Liver (tissue), 3 donors: ENCODE data around the gene FAM3B.

ENCODE experiments used
- FOXA1 ChIP-seq: IDR thresholded peaks from 2 replicates; pipeline ENCODE4 v1.6.1; 2016; ENCODE audit warnings: antibody characterized with exemption
- HNF4A ChIP-seq, 2 donors: conservative IDR thresholded peaks; 2 replicates each; pipeline ENCODE4 v1.6.1; 2016; ENCODE audit warnings: antibody characterized with exemption in 2 of 2, mild to moderate bottlenecking in 2 of 2
- JUND ChIP-seq, 2 donors: IDR thresholded peaks; 2 replicates each; pipeline ENCODE4 v1.6.1; 2016; ENCODE audit warnings: antibody characterized with exemption in 2 of 2
- RAD21 ChIP-seq, 2 donors: IDR thresholded peaks; 2 replicates each; pipeline ENCODE4 v1.6.1; 2016; ENCODE audit warnings: antibody characterized with exemption in 2 of 2, mild to moderate bottlenecking in 2 of 2
- SP1 ChIP-seq: IDR thresholded peaks from 2 replicates; pipeline ENCODE4 v1.6.1; 2018; ENCODE audit warnings: antibody characterized with exemption, mild to moderate bottlenecking
- TAF1 ChIP-seq: conservative IDR thresholded peaks from 2 replicates; pipeline ENCODE4 v1.6.1; 2016; ENCODE audit warnings: antibody characterized with exemption, mild to moderate bottlenecking
- YY1 ChIP-seq: IDR thresholded peaks from 2 replicates; pipeline ENCODE4 v1.6.1; 2016; ENCODE audit warnings: antibody characterized with exemption, mild to moderate bottlenecking
- TF ChIP-seq, protein P1 (sequence below): fragments of 150-350 bp; IDR thresholded peaks from 2 replicates; pipeline ENCODE4 v1.5.1; 2017; ENCODE audit warnings: improper control_type of control experiment, low read depth, low read length; ENCODE audit not compliant: missing input control
- TF ChIP-seq, protein P2 (sequence below): IDR thresholded peaks from 2 replicates; pipeline ENCODE4 v1.6.1; 2016; ENCODE audit warnings: antibody characterized with exemption, mild to moderate bottlenecking
- TF ChIP-seq, protein P3 (sequence below): IDR thresholded peaks from 2 replicates; pipeline ENCODE4 v1.6.1; 2016; ENCODE audit warnings: antibody characterized with exemption
- TF ChIP-seq, protein P4 (sequence below): IDR thresholded peaks from 2 replicates; pipeline ENCODE4 v1.6.1; 2016; ENCODE audit warnings: antibody characterized with exemption
- TF ChIP-seq, protein P5 (sequence below): IDR thresholded peaks from 2 replicates; pipeline ENCODE4 v1.6.1; 2016; ENCODE audit warnings: antibody characterized with exemption
- donor health status: healthy.
- donor health status: healthy.

DNA sequence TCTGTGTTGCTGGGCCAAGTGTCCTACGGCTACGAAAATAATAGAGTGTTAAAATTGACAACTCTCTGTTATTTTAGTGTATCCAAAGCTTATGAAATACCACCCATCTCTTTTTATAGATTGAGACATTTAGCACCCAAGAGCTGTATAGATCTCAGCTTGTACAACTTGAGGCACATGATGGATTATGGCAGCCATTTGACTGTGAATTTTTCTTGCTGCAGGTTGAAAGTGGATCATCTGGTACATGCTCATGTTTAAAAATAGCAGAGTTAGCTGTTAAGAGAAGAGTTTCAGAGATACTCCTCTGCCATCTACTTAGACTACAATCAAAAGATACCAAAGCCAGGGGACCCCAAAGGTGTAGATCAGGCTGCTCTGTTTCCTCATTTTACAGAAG lies 49.3 kb upstream of the FAM3B start:
- TF ChIP-seq HNF4A (conservative IDR thresholded peaks at IDR 0.05) (no peak), TAF1 (no peak), RAD21 (IDR thresholded peaks at IDR 0.05) (no peak), YY1 (no peak), FOXA1 (no peak), SP1 (no peak), JUND (IDR thresholded peaks at IDR 0.05) (no peak)
- TF ChIP-seq, protein P1, sequence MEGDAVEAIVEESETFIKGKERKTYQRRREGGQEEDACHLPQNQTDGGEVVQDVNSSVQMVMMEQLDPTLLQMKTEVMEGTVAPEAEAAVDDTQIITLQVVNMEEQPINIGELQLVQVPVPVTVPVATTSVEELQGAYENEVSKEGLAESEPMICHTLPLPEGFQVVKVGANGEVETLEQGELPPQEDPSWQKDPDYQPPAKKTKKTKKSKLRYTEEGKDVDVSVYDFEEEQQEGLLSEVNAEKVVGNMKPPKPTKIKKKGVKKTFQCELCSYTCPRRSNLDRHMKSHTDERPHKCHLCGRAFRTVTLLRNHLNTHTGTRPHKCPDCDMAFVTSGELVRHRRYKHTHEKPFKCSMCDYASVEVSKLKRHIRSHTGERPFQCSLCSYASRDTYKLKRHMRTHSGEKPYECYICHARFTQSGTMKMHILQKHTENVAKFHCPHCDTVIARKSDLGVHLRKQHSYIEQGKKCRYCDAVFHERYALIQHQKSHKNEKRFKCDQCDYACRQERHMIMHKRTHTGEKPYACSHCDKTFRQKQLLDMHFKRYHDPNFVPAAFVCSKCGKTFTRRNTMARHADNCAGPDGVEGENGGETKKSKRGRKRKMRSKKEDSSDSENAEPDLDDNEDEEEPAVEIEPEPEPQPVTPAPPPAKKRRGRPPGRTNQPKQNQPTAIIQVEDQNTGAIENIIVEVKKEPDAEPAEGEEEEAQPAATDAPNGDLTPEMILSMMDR: no peak
- TF ChIP-seq, protein P2, sequence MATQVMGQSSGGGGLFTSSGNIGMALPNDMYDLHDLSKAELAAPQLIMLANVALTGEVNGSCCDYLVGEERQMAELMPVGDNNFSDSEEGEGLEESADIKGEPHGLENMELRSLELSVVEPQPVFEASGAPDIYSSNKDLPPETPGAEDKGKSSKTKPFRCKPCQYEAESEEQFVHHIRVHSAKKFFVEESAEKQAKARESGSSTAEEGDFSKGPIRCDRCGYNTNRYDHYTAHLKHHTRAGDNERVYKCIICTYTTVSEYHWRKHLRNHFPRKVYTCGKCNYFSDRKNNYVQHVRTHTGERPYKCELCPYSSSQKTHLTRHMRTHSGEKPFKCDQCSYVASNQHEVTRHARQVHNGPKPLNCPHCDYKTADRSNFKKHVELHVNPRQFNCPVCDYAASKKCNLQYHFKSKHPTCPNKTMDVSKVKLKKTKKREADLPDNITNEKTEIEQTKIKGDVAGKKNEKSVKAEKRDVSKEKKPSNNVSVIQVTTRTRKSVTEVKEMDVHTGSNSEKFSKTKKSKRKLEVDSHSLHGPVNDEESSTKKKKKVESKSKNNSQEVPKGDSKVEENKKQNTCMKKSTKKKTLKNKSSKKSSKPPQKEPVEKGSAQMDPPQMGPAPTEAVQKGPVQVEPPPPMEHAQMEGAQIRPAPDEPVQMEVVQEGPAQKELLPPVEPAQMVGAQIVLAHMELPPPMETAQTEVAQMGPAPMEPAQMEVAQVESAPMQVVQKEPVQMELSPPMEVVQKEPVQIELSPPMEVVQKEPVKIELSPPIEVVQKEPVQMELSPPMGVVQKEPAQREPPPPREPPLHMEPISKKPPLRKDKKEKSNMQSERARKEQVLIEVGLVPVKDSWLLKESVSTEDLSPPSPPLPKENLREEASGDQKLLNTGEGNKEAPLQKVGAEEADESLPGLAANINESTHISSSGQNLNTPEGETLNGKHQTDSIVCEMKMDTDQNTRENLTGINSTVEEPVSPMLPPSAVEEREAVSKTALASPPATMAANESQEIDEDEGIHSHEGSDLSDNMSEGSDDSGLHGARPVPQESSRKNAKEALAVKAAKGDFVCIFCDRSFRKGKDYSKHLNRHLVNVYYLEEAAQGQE: no peak
- TF ChIP-seq, protein P3, sequence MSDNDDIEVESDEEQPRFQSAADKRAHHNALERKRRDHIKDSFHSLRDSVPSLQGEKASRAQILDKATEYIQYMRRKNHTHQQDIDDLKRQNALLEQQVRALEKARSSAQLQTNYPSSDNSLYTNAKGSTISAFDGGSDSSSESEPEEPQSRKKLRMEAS: no peak
- TF ChIP-seq, protein P4, sequence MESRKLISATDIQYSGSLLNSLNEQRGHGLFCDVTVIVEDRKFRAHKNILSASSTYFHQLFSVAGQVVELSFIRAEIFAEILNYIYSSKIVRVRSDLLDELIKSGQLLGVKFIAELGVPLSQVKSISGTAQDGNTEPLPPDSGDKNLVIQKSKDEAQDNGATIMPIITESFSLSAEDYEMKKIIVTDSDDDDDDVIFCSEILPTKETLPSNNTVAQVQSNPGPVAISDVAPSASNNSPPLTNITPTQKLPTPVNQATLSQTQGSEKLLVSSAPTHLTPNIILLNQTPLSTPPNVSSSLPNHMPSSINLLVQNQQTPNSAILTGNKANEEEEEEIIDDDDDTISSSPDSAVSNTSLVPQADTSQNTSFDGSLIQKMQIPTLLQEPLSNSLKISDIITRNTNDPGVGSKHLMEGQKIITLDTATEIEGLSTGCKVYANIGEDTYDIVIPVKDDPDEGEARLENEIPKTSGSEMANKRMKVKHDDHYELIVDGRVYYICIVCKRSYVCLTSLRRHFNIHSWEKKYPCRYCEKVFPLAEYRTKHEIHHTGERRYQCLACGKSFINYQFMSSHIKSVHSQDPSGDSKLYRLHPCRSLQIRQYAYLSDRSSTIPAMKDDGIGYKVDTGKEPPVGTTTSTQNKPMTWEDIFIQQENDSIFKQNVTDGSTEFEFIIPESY: no peak
- TF ChIP-seq, protein P5, sequence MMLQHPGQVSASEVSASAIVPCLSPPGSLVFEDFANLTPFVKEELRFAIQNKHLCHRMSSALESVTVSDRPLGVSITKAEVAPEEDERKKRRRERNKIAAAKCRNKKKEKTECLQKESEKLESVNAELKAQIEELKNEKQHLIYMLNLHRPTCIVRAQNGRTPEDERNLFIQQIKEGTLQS: no peak
